Stimulated activated CD4-positive, alpha-beta T cell treated with anti-CD3 and anti-CD28 coated beads, Interleukin-2, amount 100 ng/mL, for 4 hours (primary cell): ENCODE data around the gene DMRTB1.

Experiments
- DNase-seq: peaks from one replicate; pipeline ENCODE4 v3.0.0-alpha.2; 2020; ENCODE audit warnings: low read depth

The DMRTB1 gene

GRCh38 chr1:53435151-53435550 is 24.0 kb upstream of the DMRTB1 start:
- no peak for DNase-seq

DNA sequence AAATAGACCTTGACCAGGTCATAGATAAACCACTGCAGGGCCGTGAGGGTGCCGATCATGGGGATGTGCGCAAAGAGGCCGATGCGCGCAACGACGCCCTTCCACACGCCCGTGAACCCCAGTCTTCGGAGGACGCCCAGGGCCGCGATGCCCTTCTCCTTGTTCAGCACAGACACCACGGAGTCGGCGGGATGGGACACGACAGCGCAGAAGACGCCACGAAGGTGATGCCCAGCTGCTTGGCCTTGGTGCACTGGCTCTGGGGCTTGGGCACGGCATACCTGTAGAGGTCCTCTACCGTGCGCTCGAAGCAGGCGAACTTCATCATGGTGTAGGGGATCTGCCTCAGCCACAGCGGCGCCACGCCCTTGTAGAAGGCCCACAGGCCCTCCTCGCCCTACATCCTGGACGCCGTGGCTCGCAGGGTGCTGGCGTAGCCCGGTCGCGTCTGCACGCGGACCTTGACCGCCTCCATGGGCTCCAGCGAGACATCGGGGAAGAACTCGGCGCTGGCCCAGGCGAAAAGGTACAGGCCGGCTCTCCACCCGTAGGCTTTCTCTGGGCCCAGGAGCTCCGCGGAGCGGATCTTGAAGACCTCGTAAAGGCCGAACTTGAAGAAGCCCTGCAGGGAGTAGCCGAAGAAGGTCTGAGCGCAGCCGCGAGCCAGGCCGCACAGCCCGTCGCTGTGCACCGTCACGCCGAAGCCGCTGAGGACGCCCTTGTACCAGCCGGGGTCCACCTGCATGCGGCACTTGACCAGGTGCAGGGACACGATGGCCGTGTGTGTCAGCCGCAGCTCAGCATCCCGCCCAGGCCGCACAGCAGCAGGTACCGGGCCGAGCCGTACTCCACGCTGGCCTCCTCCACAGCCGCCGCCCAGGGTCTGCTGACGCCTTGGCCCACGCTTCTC is 20.5 kb upstream of the DMRTB1 start:
- no peak for DNase-seq

- no peak for DNase-seq
These were observed 19.6 kb upstream of the DMRTB1 start for GRCh38 chr1:53439337-53440207.

DNA sequence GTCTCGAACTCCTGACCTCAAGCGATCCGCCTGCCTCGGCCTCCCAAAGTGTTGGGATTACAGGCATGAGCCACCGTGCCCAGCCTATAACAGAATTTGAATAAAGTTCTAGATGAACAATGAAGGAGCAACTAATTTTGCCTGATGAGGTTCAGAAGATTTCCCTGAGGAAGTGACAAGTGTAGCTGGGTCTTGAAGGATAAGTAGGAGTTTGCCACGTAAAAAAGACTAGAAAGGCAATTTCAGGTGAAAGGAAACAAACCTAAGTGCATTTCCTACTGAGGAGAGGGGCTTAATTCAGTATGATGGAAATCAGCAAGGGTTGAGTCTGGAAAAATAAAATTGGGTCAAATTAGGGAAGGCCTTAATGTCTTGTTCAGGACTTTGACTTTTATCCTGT is 18.6 kb upstream of the DMRTB1 start:
- DNase-seq: no peak

- no peak for DNase-seq
These were observed 16.9 kb upstream of the DMRTB1 start for GRCh38 chr1:53442299-53442698.

GRCh38 chr1:53446051-53446450 is 13.1 kb upstream of the DMRTB1 start:
- DNase-seq: no peak

DNA sequence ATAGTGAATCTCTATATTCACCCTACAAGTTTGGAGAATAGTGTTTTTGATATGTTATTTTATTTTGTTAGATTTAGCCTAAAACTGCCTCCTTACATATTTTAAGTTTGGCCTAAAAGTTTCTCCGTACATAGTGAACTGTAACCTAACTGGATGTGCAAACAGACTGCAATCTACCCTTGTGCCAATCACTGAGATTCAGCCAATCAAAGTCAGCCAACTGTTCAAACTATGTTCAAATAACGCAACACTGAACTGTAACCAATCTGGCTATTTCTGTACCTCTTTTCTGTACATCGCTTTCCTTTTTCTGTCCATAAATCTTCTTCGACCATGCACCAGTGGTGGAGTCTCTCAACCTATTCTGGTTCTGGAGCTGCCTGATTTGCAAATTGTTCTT is 11.8 kb upstream of the DMRTB1 start:
- no peak for DNase-seq

DNA sequence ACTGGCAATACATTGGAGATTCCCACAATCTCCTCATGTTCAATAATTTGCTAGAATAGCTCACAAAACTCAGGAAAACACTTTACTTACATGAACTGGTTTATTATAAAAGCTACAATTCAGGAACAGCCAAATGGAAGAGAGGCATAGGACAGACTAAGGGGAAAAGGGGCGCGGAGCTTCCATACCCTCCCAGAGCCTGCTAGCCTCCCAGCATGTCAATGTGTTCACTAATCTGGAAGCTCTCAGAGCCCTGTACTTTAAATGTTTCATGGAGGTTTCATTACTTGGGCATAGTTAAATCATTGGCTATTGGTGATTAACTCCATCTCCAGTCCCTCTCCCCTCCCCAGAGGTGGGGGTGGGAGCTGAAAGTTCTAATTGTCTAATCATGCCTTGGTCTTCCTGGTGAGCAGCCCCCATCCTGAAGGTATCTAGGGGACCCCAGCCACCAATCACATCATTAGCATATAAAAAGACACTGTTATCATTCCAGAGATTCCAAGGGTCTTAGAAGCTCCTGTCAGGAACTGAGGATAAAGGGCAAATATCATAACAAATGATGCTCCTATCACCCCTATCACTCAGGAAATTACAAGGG is 10.9 kb upstream of the DMRTB1 start:
- no peak for DNase-seq

DNA sequence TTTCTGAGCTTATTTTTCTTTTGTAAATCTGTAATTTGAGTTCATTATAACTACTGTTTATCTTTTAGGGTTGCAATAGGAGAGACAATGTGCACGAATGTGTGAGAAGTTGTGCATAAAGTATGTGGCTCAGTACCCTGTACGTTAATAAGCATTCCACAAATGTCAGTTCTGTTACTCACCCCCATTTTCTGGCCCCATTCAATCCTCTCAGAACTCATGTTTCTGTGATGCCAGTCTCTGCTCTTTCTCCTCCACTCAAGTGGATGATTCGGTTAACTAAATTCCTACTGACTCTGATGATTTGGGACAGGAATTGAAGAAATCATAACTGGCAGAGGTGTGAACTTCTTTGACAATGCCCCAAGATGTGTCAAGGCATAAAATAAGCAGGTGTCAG is 10.2 kb upstream of the DMRTB1 start:
- no peak for DNase-seq

- DNase-seq: no peak
These were observed 9.5 kb upstream of the DMRTB1 start for GRCh38 chr1:53449693-53450092.

- no peak for DNase-seq
These were observed 9.0 kb upstream of the DMRTB1 start for GRCh38 chr1:53450225-53450624.

DNA sequence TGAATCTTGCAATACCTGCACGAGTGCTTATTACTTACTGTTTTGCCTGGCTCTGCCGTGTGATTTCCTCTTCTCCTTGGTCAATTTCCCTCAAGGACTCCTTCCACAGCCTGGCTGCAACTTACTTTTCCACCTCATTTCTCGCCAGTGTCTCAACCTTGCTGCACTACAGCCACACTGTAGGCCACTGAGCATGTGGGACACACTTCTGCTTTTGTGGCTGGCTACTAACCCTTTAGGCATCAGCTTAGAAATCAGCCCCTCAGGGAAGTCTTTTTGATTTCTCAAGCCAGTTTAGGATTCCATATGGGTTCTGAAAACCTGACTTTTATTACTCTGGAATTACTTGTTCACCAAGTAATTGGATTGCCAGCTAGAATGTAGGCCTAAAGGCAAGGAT is 5.2 kb upstream of the DMRTB1 start:
- no peak for DNase-seq

- no peak for DNase-seq
These were observed 3.7 kb upstream of the DMRTB1 start for GRCh38 chr1:53455364-53455991.

GRCh38 chr1:53458634-53459033 is 565 bp upstream of the DMRTB1 start:
- no peak for DNase-seq

DNA sequence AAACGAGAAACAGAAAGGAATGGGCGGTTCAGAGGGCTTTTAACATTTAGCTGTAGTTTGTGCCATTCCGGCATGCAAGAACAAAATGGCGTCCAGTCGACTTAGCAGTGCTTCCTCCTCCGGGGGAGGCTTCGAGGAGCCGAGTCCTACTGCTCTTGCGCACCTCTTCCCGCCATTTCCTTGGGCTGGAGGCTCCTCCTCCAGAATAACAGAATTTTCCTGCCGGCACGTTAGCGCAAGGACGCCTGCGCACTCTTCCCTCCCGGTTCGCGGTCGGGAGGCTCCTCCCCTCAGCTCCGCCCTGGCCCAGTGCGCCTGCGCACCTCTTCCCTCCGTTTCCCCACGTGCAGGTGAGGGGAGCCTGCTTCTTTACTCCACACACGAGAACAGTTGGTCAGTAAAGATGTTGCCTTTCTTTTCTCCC is 1.0 kb downstream of the DMRTB1 start:
- DNase-seq: no peak

- no peak for DNase-seq
These were observed 1.6 kb downstream of the DMRTB1 start for GRCh38 chr1:53460666-53461322.

DNA sequence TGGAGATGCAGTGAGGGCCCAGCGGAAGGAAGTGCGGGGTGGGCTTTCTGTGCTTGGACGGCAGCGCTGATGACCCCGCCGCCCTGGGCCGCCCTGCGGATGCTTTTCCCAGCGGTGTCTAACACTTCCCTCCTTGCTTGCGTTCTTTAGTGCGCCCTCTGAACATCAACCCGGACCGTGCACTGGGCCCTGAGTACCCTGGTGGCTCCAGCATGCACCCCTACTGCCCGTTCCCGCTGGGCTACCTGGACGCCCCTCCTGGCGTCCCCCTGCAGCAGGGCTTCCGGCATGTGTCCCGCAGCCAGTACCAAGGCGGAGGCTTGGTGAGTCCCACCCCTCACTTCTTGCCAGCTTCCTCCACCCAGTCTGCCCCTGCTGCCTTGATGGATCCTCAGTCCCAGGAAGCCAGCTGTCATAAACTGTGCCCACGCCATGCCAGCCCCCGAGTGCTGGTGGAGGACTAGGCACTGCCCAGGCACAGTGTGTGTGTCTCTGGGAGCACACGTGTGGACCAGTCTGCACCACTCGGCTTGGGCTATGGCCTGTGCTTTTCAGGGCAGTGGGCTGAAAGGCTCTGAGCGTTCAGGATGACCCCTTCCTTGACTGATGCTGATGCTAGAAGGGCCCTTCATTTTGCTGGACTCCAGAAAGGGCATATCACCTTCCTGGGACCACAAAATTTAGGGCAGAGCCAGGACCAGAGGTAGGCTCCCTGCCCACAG is 2.3 kb downstream of the DMRTB1 start:
- DNase-seq: no peak

DNA sequence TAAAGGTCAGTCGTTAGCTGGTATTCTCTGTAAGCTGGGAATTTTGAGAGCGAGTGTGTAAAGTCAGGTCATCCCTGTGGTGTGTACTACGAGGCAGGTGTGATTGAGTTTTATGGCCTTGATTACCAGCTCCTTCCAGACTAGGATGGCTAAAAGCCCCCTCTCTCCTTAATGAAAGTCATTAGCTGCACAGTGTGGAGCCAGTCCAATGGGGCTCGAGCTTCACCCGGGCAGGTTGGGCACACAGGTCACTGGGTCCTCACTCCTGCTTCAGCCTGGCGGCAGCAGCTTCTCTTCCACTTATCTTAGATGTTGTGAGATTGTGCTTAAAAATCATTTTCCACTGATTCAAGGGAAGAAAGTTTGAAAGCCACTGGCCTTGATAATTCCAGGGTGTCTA is 3.0 kb downstream of the DMRTB1 start:
- no peak for DNase-seq

GRCh38 chr1:53462769-53463501 is 3.7 kb downstream of the DMRTB1 start:
- no peak for DNase-seq
